Activated T-cell treated with anti-CD3 and anti-CD28 coated beads for 48 hours (primary cell): Measurements from ENCODE around the gene HCAR1.
"Not testable (repeated sequence)": the region's sequence is repeated elsewhere in the genome, so short reads cannot be mapped to it uniquely, and the experiment has no call there.

Source experiments
- DNase-seq: peaks from one replicate; pipeline ENCODE4 v3.0.0-alpha.2; 2020; ENCODE audit warnings: low read depth

The HCAR1 gene

DNA sequence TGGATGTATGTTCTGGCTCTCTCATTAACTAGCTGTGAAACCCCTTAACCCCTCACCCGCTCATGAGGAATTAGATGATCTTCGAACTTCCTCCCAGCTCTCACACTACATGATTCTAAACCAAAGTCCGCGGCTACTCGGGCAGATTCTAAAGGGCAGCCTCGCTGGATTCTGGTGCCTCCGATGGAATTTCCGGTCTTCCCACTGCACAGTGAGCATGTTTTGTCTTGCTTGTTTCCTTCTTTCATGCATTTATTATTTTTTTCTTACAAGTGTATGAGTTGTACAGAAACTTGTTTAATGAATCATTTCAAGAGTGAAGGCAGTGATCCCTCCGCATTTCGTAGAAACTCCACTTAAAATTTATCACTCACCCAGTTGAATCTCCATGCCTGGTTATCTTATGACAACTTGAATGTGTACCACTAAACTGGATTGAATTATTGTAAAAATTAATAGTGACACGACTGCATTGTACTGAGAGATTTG lies 9.5 kb downstream of the HCAR1 start:
- no peak for DNase-seq

DNA sequence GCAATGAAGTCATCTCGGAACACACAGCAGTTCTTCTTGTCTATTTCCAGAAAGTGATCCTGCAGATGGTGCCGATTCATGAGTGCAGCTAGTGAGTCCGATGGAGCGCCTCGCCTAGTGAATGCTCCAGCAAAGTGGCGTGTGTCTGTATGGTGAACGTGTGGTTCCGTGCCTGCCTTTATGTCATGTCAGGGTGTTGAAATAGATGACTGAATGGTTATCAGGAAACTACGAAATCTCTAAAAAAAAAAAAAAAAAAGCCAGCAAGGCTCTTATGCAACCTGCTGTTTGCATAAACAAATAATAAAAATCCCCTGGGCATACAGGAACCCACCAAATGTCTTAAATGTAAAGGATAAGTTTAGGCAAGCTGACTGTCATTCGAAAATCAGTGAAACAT lies 14.0 kb downstream of the HCAR1 start, which contains the start of gene HCAR3:
Gene HCAR3, minus strand, starts transcription at position 154 of the 400 bp plus-strand sequence. Its CDS starts 74 bp downstream, at position 80.
- DNase-seq: not testable (repeated sequence)

DNA sequence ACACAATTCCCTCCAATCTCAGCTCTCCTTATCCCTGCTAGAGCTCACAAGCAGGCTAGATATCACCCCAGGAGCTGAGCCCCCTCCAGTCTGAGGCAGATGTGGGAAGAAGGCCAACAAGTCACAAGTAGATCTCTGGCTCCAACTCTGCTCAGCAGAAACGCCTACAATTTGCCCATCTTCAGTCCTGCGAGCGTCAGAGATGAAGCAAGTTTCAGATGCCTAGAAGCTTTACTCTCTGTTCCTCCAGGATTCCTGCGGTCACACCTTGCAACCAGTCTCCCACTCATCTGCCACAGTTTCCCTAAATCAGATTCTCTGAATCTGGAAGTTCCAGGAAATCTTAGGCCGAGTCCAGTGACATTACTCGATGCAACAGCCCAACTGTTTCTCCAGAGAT lies 15.4 kb downstream of the HCAR1 start:
- not testable (repeated sequence) for DNase-seq

DNA sequence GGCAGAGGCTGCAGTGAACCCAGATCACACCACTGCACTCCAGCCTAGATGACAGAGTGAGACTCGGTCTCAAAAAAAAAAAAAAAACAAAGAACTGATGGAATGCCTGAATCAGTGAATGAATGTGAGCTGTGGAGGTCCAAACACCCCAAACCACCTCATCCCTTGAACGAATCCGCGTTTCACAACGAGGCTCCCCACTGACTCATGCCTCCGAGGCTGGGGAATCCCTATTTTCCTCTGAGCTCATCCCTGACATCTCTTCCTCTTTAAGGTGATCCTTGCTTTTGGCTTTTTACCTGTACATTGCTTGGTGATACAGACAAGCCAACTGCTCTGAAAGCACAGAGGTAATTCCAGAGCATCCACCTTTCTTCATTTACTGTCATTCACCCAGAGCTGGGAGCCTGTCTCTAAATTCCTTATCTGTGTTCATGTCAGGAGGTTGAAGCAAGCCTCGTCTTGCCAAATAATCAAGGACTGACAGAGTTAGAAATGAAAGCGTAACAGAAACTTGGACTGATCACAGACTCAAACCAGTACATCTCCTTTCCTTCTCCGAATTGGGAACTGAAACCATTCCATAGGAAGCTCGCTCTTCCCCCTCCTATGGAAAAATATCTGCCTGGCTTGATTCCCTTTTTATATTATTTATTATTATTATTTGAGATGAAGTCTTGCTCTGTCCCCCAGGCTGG lies 17.0 kb downstream of the HCAR1 start:
- DNase-seq: not testable (repeated sequence)

DNA sequence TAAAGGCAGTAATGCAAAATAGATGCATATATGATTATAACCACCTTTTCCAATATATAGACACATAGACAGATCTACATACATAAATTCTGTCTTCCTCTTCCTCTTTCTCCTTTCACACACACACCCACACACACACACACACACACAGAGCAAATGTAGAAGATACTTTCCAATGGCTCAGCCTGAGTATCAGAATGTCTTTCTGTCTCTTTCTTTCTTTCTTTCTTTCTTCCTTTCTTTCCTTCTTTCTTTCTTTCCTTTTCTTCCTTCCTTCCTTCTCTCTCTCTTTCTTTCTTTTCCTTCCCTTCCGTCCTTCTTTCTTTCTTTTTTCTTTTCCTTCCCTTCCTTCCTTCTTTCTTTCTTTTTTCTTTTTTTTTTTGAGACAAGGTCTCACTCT lies 19.4 kb downstream of the HCAR1 start:
- not testable (repeated sequence) for DNase-seq

DNA sequence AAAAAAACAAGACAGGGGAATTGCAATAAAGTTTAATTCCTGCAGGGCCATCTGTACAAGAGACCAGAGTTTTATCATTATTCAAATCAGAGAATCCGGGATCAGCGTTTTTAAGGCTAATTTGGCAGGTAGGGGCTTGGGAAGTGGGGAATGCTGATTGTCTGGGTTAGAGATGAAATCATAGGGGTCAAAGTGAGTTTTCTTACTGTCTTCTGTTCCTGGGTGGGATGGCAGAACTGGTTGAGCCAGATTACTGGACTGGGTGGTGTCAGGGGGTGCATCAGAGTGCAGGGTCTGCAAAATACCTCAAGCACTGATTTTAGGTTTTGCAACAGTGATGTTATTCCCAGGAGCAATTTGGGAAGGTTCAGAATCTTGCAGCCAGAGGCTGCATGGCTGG lies 20.3 kb downstream of the HCAR1 start:
- not testable (repeated sequence) for DNase-seq

DNA sequence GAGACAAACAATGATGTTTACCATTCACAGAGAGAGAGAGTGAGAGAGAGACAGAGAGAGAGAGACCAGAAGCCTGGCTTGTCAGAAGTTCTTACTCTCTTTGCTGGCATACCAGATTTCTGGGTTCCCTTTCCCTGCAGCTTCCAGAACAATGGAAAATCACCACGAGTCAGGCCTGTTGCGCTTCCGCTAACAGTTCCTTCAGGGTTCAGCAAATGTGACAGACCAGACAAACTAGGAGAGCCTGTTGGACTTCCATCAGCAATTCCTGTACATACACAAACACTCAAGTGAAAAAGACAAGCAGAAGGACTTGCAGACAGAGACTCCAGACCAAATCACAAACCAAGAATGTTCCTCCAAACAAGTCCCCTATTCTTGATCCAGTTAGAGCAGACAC lies 21.4 kb downstream of the HCAR1 start:
- not testable (repeated sequence) for DNase-seq

DNA sequence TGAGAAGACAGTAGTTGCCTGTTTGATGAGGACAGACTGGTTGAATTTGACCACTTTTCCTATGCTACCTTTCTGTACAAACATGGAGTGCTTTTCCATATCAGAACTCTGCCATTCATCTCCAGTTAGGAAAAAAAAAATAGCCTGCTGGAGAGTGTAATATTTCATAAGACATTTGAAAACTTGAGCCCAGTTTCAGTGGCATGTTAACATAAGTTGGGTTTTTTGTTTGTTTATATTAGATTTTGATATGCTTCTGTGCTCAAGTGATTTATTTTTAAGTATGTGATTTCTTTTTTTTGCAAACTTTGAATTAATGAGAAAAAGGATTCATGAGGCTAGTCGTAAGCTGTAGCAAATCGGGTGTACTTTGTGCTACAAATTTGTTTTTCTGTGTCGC lies 26.8 kb downstream of the HCAR1 start:
- not testable (repeated sequence) for DNase-seq

DNA sequence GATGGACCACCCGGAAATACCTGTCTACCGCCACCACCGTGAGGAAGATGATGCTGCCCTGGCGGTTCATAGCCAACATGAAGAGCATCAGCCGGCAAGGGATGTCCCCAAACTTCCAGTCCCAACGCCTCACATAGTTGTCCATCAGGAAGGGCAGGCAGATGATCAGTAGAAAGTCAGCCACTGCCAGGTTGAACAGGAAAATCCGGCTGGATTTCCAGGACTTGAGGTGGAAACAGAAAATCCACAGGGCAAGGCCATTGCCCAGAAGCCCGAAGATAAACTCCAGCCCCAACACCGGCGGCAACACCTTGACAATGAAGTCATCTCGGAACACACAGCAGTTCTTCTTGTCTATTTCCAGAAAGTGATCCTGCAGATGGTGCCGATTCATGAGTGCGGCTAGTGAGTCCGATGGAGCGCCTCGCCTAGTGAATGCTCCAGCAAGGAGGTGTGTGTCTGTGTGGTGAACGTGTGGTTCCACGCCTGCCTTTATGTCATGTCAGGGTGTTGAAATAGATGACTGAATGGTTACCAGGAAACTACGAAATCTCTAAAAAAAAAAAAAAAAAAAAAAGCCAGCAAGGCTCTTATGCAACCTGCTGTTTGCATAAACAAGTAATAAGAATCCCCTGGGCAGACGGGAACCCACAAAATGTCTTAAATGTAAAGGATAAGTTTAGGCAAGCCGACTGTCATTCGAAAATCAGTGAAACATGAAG lies 27.6 kb downstream of the HCAR1 start, which contains the start of gene HCAR2:
Gene HCAR2, minus strand, starts transcription at position 468 of the 722 bp plus-strand sequence. Its CDS starts 74 bp downstream, at position 394.
- DNase-seq: not testable (repeated sequence)

DNA sequence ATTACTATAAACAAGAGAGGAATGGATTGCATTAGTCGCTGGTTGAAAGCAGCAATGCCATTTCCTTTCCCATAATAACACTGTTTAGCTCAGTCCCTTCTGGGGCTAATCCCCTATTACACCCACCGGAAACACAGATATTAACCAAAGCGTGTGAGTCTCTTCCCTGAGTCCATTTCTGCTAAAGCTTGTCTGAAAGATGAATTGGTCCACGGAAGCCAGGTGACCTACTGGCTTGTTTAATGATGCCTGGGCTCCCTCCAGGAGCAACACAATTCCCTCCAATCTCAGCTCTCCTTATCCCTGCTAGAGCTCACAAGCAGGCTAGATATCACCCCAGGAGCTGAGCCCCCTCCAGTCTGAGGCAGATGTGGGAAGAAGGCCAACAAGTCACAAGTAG lies 29.2 kb downstream of the HCAR1 start:
- DNase-seq: not testable (repeated sequence)

DNA sequence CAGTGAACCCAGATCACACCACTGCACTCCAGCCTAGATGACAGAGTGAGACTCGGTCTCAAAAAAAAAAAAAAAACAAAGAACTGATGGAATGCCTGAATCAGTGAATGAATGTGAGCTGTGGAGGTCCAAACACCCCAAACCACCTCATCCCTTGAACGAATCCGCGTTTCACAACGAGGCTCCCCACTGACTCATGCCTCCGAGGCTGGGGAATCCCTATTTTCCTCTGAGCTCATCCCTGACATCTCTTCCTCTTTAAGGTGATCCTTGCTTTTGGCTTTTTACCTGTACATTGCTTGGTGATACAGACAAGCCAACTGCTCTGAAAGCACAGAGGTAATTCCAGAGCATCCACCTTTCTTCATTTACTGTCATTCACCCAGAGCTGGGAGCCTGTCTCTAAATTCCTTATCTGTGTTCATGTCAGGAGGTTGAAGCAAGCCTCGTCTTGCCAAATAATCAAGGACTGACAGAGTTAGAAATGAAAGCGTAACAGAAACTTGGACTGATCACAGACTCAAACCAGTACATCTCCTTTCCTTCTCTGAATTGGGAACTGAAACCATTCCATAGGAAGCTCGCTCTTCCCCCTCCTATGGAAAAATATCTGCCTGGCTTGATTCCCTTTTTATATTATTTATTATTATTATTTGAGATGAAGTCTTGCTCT lies 30.5 kb downstream of the HCAR1 start:
- not testable (repeated sequence) for DNase-seq

DNA sequence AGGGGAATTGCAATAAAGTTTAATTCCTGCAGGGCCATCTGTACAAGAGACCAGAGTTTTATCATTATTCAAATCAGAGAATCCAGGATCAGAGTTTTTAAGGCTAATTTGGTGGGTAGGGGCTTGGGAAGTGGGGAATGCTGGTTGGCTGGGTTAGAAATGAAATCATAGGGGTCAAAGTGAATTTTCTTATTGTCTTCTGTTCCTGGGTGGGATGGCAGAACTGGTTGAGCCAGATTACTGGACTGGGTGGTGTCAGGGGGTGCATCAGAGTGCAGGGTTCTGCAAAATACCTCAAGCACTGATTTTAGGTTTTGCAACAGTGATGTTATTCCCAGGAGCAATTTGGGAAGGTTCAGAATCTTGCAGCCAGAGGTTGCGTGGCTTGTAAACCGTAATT lies 33.7 kb downstream of the HCAR1 start:
- not testable (repeated sequence) for DNase-seq

DNA sequence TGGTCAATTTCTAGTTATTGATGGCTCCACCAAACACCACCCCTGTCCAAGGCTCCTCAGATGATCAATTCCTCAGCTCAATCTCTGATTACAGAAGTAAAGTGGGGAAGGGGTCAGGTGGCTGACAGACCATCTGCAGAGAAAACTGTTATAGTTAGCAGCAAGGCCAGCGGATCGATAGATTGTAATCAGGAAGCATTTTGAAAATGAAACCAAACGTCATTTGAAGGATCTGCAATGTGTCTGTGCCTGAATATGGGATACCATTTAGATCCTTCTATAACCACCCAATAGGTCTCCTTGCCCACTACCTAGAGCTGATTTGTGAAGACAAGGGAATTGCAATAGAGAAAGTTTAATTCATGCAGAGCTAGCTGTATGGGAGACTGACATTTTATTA lies 39.1 kb downstream of the HCAR1 start:
- DNase-seq: no peak

DNA sequence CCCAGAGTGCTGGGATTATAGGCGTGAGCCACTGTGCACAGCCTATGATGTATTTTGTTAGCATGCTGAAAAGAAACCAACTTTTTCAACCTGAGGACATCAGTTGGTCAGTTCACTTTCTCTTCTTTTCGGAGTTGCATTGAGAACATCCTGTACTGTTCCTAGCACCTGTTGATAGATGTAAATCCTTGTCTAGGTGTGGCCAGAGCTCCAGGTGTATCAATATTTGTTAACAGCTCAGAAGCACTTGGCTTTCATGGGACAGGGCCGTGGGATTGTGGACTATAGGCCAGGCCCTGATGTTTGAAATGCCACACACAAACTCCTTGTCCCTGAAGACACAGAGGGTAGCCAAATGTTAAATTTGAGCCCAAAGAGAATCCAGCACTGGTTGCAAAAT lies 42.4 kb downstream of the HCAR1 start:
- DNase-seq: no peak

DNA sequence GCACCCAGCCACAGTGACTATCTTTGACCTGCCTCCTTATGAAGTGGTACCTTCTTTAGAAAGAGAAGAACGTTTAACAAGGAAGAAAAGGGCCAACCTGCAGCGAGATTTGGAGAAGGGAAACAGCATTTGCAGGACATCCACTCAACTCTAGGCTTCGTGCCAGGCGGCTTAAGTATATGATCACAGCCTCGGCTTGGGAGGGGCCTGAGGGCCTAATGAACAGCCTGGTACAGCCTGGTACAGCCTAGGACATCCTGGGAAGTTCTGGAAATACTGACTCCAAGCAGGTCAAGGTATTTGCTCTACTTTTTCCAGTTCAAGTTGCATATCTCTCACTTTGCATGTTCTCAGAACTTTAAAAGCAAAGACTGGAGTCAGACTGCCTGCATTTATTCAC lies 43.6 kb downstream of the HCAR1 start:
- no peak for DNase-seq

DNA sequence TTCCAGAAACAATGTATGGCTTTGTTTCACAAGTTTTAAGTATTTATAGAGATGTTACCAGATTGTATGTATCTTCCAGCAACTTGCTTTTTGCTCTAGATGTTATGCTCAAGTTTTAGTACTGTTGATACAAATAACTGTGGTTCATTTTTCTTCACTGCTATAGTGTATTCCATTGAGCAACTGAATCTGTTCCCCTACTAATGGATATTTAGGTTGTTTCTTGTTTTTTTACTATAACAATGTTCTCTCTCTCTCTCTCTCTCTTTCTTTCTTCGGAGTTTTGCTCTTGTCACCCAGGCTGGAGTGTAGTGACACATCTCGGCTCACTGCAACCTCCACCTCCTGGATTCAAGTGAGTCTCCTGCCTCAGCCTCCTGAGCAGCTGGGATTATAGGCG lies 44.1 kb downstream of the HCAR1 start:
- no peak for DNase-seq

DNA sequence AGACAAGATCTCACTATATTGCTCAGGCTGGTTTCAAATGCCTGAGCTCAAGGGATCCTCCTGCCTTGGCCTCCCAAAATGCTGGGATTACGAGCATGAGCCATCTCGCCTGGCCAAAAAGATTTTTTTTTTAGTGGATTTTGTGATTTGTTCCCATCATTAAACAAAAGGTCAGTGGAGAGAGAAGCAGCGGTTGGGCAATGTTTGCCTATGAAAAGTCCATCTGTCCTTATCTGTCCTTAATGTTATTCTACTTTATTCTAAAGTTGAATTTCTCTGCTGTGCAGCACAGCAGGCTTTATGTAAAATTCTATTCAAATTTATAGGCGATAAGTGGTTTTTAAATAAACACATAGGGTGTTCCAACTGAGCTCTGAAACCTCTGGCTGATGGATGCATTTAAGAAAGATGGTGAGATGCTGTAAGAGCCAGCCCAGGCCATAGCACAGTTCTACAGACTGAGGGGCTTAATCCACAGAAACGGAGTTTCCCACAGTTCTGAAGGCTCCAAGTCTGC lies 46.3 kb downstream of the HCAR1 start:
- DNase-seq: no peak

DNA sequence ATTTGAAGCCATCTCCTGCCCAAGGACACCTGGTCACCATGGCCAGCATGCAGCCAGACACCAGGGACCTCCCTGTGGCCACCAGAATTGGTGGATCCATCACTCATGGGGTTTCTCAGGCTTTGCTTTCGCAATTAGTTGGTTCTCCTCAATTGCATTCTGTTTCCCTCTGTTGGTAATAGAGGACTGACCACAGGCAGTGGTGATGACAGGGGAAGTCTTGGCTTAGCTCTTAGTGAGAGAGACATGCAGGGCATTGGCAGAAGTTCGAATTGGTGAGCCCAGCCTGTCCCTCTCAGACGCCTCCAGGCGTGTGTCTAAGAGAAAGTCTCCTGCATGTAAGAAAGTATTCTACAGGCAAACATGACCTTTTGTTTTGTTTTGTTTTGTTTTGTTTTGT lies 48.8 kb downstream of the HCAR1 start:
- DNase-seq: no peak

DNA sequence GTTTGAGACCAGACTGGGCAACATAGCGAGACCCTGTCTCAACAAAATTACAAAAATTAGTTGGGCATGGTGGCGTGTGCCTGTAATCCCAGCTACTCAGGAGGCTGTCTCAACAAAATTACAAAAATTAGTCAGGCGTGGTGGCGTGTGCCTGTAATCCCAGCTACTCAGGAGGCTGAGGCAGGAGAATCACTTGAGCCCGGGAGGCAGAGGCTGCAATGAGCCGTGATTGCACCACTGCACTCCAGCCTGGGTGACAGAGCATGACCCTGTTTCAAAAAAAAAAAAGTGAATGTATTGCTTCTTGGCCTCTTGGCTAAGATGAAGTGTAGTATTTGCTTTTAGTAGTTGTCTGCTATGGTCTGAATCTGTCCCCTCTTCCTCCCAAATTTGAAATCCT lies 49.7 kb downstream of the HCAR1 start:
- DNase-seq: not testable (repeated sequence)

DNA sequence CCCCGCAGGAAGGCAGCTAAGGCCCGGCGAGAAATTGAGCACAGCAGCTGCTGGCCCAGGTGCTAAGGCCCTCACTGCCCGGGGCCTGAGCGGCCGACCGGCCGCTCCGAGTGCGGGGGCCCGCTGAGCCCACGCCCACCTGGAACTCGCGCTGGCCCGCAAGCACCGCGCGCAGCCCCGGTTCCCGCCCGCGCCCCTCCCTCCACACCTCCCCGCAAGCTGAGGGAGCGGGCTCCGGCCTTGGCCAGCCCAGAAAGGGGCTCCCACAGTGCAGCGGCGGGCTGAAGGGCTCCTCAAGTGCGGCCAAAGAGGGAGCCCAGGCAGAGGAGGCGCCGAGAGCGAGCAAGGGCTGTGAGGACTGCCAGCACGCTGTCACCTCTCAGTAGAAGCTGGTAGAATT lies 53.9 kb downstream of the HCAR1 start:
- not testable (repeated sequence) for DNase-seq
